ENCODE measurements around the gene LEMD1. TPM values are rescaled to one million over a fixed set of nuclear protein-coding genes. Genes with fewer than 3 reads are reported as not detected.

LEMD1 gene
- total RNA-seq, 1 donor from 2014 or later: 2.0 TPM

DNA sequence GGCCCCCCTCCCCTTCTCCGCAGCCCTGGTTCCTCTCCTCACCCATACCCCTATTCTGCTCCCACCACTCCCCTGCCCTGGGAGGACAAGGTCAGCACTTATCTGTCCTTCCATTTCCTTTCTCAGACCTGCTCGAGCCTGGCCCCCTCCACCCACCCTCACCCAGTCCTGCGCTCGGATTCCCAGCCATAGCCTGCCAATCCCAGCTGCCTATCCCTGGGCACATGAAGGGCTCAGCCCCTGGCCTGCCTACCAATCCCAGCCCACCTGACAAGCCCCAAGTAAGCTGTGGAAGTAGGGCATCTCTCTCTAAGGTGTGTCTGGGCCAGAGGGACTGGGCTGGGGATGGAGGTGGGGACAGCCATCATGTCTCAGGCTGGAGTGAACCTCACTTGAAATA is 28.6 kb upstream of the LEMD1 start:
- peaks cover 10% of the 10 kb centered on the region for H3K9me3 Mint-ChIP-seq (ENCODE audit: unreplicated experiment)
- no peaks in the 10 kb centered on the region for H3K36me3 Mint-ChIP-seq (ENCODE audit: unreplicated experiment)
- peaks cover 11% of the 10 kb centered on the region for H3K27me3 Mint-ChIP-seq (ENCODE audit: unreplicated experiment)
- H3K4me1 Mint-ChIP-seq (ENCODE audit: low read depth, unreplicated experiment): peaks cover 5% of the 10 kb centered on the region
- DNase-seq: no peak
- TF ChIP-seq, protein P1, sequence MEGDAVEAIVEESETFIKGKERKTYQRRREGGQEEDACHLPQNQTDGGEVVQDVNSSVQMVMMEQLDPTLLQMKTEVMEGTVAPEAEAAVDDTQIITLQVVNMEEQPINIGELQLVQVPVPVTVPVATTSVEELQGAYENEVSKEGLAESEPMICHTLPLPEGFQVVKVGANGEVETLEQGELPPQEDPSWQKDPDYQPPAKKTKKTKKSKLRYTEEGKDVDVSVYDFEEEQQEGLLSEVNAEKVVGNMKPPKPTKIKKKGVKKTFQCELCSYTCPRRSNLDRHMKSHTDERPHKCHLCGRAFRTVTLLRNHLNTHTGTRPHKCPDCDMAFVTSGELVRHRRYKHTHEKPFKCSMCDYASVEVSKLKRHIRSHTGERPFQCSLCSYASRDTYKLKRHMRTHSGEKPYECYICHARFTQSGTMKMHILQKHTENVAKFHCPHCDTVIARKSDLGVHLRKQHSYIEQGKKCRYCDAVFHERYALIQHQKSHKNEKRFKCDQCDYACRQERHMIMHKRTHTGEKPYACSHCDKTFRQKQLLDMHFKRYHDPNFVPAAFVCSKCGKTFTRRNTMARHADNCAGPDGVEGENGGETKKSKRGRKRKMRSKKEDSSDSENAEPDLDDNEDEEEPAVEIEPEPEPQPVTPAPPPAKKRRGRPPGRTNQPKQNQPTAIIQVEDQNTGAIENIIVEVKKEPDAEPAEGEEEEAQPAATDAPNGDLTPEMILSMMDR (IDR thresholded peaks at IDR 0.05; ENCODE audit: partially characterized antibody, unreplicated experiment): no peak
- H3K4me3 Mint-ChIP-seq (ENCODE audit: unreplicated experiment): no peak overlapping the region
- no peak overlapping the region for H3K27ac Mint-ChIP-seq (ENCODE audit: unreplicated experiment)

DNA sequence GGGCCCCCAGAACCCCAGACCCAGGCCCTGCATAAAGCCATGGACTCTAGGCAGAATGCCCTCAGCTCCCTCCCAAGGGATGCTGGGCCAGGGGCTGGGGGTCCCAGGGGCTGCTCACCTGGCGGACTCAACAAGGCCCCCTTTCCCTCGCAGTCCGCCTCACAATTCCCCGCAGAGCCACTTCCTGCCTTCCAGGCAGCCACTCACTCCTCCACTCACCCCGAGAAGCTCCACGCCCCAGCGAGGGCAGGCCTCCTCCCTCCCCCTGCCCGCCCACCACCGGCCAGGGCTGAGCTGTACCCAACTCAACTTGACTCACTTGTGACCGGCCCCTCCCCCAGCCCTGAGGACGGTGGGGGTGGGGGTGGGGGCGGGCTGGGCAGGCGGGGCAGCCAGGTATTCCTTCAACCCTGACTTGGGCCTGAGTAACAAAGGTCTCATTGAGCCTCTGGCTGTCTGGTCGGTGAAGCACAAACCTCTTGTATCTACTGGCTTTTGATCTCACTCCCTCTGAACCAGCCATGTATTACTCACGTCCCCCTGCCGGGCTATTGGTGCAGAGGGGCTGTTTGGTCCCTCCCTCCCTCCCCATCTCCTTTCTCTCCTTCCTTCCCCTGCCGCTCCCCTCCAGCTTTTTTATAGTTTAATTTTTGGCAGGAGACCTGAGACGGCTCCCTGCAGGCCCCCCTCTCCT is 28.0 kb upstream of the LEMD1 start:
- H3K9me3 Mint-ChIP-seq (ENCODE audit: unreplicated experiment): peaks cover 10% of the 10 kb centered on the region
- DNase-seq: no peak
- no peak overlapping the region for H3K27ac Mint-ChIP-seq (ENCODE audit: unreplicated experiment)
- H3K4me1 Mint-ChIP-seq (ENCODE audit: low read depth, unreplicated experiment): peaks cover 7% of the 10 kb centered on the region
- no peak overlapping the region for H3K4me3 Mint-ChIP-seq (ENCODE audit: unreplicated experiment)
- no peaks in the 10 kb centered on the region for H3K36me3 Mint-ChIP-seq (ENCODE audit: unreplicated experiment)
- TF ChIP-seq, protein P1 (IDR thresholded peaks at IDR 0.05; ENCODE audit: partially characterized antibody, unreplicated experiment): no peak
- peaks cover 11% of the 10 kb centered on the region for H3K27me3 Mint-ChIP-seq (ENCODE audit: unreplicated experiment)

DNA sequence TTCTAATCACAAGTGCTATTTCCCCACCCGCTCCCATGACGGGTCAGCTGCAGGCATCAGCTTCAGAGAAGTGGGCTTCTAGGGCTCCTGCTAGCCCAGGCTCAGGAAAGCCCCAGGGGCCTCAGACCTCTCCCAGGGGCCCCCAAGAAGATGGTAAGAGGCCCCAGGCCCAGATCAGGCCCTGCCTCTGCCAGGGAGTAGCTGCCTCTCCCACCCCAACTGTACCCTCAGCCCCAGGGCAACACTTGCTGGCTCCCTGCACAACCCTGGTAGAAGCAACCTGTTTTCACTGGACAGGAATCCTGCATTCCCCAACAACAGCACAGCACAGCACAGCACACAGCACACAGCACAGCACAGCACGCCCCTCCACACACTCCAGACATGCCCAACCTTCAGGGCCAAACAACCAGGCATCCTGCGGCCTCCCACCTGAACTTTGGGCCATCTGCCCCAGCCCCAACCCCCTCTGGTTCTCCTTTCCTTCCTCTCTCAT is 27.4 kb upstream of the LEMD1 start:
- H3K9me3 Mint-ChIP-seq (ENCODE audit: unreplicated experiment): peaks cover 7% of the 10 kb centered on the region
- H3K27ac Mint-ChIP-seq (ENCODE audit: unreplicated experiment): no peak overlapping the region
- no peaks in the 10 kb centered on the region for H3K36me3 Mint-ChIP-seq (ENCODE audit: unreplicated experiment)
- peaks cover 11% of the 10 kb centered on the region for H3K4me1 Mint-ChIP-seq (ENCODE audit: low read depth, unreplicated experiment)
- TF ChIP-seq, protein P1 (IDR thresholded peaks at IDR 0.05; ENCODE audit: partially characterized antibody, unreplicated experiment): no peak
- no peak for DNase-seq
- no peak overlapping the region for H3K4me3 Mint-ChIP-seq (ENCODE audit: unreplicated experiment)
- peaks cover 9% of the 10 kb centered on the region for H3K27me3 Mint-ChIP-seq (ENCODE audit: unreplicated experiment)

DNA sequence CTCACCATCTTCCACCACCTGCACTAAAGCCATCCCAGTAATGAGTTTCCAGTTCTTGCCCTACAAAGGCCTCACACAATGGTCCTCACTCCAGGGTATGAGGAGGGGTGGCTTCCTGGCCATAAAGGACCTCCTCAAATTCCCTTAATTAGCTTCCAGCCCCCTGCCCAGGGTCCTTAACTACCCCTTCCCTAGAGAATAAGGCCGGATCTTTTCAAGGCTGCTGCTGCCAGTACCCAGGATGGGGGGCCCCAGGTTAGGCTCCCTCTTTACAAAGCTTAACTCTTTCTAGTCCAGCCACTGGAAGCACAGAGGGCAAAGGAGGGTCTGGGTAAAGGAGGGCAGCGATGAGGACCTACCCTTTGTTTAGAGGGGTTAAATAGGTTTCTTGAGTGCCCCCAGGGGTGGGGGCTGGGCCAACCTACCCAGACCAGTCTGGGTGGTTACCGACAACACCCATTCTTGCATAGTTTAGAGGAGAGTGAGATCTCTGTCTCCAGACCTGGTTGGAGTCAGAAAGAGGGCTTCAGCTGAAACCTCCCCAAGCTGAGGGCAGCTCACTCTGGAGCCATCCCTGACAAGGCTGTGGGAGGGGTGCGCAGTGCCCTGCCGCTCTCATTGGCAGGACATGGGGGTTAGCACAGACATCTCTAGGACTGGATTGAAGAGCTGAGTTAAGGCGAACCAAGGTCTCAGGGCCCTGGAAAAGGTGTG is 26.8 kb upstream of the LEMD1 start:
- Mint-ChIP-seq H3K27me3 (ENCODE audit: unreplicated experiment) (peaks cover 11% of the 10 kb centered on the region), H3K27ac (ENCODE audit: unreplicated experiment) (no peak overlapping the region), H3K36me3 (ENCODE audit: unreplicated experiment) (no peaks in the 10 kb centered on the region), H3K9me3 (ENCODE audit: unreplicated experiment) (peaks cover 7% of the 10 kb centered on the region), H3K4me1 (ENCODE audit: low read depth, unreplicated experiment) (peaks cover 17% of the 10 kb centered on the region), H3K4me3 (ENCODE audit: unreplicated experiment) (no peak overlapping the region)
- no peak for DNase-seq
- TF ChIP-seq, protein P1 (IDR thresholded peaks at IDR 0.05; ENCODE audit: partially characterized antibody, unreplicated experiment): no peak
